PC-3 (cell line): Measurements from ENCODE around the gene PIGL. TPM values are rescaled to one million over a fixed set of nuclear protein-coding genes. Genes with fewer than 3 reads are reported as not detected.

Source experiments
- ATAC-seq: fragments of 200-7000 bp; cut with Tn5 transposase; 2 replicates; pipeline ENCODE4 v1.9.1; 2020; ENCODE audit warnings: mild to moderate bottlenecking, moderate library complexity
- BruUV-seq: library from RNA; stranded (reverse); fragments of 400-500 nt; replicated peaks from 2 replicates; lab custom pipeline; 2021; lab: Mats Ljungman, UMichigan
- CTCF ChIA-PET: fragments of 300-600 bp; sonication (Branson Sonifier 250); formaldehyde crosslinking; loops from one replicate; lab custom pipeline; 2022; ENCODE audit warnings: antibody characterized with exemption; lab: Charles Lee
- POLR2A ChIA-PET: fragments of 300-600 bp; sonication (Branson Sonifier 250); formaldehyde crosslinking; loops from one replicate; lab custom pipeline; 2022; ENCODE audit warnings: antibody characterized with exemption; ENCODE audit not compliant: unreplicated experiment; lab: Charles Lee
- DNase-seq: peaks from one replicate; pipeline ENCODE4 v3.0.0-alpha.2; 2015
- H2AFZ ChIP-seq: fragments of 300-600 bp; sonication (generic); 2 replicates; pipeline ENCODE4 v1.6.0; 2016; ENCODE audit warnings: antibody characterized with exemption, low read length
- H3F3A ChIP-seq: fragments of 300-600 bp; sonication (generic); one replicate; pipeline ENCODE4 v1.6.0; 2017; ENCODE audit warnings: antibody characterized with exemption, low read length, control low read depth, mild to moderate bottlenecking; ENCODE audit not compliant: unreplicated experiment
- H3K27ac ChIP-seq: fragments of 300-600 bp; sonication (generic); 2 replicates; pipeline ENCODE4 v1.5.1; 2016; ENCODE audit warnings: mild to moderate bottlenecking, low read length
- H3K27me3 ChIP-seq: fragments of 300-600 bp; sonication (generic); 2 replicates; pipeline ENCODE4 v1.6.1; 2016; ENCODE audit warnings: low read length, mixed read lengths
- H3K36me3 ChIP-seq: fragments of 300-600 bp; sonication (generic); 2 replicates; pipeline ENCODE4 v1.6.1; 2016; ENCODE audit warnings: low read depth, mixed run types, low read length, mixed read lengths
- H3K4me1 ChIP-seq: fragments of 300-600 bp; sonication (generic); 2 replicates; pipeline ENCODE4 v1.5.1; 2016; ENCODE audit warnings: low read length; ENCODE audit not compliant: insufficient read depth
- H3K4me2 ChIP-seq: fragments of 300-600 bp; sonication (generic); 2 replicates; pipeline ENCODE4 v1.6.0; 2016; ENCODE audit warnings: low read length
- H3K4me3 ChIP-seq: fragments of 300-600 bp; sonication (generic); 2 replicates; pipeline ENCODE4 v1.5.1; 2016; ENCODE audit warnings: mild to moderate bottlenecking, low read length, mixed read lengths
- H3K79me2 ChIP-seq: fragments of 300-600 bp; sonication (generic); 2 replicates; pipeline ENCODE4 v1.6.1; 2017; ENCODE audit warnings: low read length, mixed read lengths
- H3K9ac ChIP-seq: fragments of 300-600 bp; sonication (generic); 2 replicates; pipeline ENCODE4 v1.6.0; 2016; ENCODE audit warnings: mild to moderate bottlenecking, low read length
- H3K9me2 ChIP-seq: fragments of 300-600 bp; sonication (generic); replicated peaks from 2 replicates; pipeline ENCODE4 v1.6.1; 2016; ENCODE audit warnings: mixed run types, low read length, mixed read lengths
- H3K9me3 ChIP-seq: fragments of 300-600 bp; sonication (generic); 2 replicates; pipeline ENCODE4 v1.6.1; 2016; ENCODE audit warnings: low read length, mixed read lengths
- H4K20me1 ChIP-seq: fragments of 300-600 bp; sonication (generic); 2 replicates; pipeline ENCODE4 v1.6.1; 2016; ENCODE audit warnings: low read length, mixed read lengths
- EZH2 ChIP-seq: fragments of 300-600 bp; sonication (generic); IDR thresholded peaks from one replicate; pipeline ENCODE4 v1.6.1; 2017; ENCODE audit warnings: antibody characterized with exemption, mild to moderate bottlenecking, low read length; ENCODE audit not compliant: unreplicated experiment
- EZH2phosphoT487 ChIP-seq: fragments of 300-600 bp; sonication (generic); IDR thresholded peaks from 2 replicates; pipeline ENCODE4 v1.6.1; 2018; ENCODE audit warnings: mild to moderate bottlenecking, antibody characterized with exemption, low read length, borderline replicate concordance
- intact Hi-C: fragments of 100-400 bp; cut with micrococcal nuclease; formaldehyde crosslinking; loops from 2 replicates; pipeline ENCODE4 v1.9.0; 2023
- total RNA-seq: library from RNA; depleted of rRNA; stranded (reverse); fragments of >200 nt; gene quantifications from 2 replicates; pipeline ENCODE4 v1.2.3, GENCODE V29; 2014
- TF ChIP-seq, protein P1 (sequence below): fragments of 300-600 bp; sonication (generic); conservative IDR thresholded peaks from 2 replicates; pipeline ENCODE4 v1.5.1; 2017; ENCODE audit warnings: antibody characterized with exemption, low read depth, mild to moderate bottlenecking, low read length

PIGL gene
- total RNA-seq, 1 experiment from 2014 or later, result 37.4 TPM

DNA sequence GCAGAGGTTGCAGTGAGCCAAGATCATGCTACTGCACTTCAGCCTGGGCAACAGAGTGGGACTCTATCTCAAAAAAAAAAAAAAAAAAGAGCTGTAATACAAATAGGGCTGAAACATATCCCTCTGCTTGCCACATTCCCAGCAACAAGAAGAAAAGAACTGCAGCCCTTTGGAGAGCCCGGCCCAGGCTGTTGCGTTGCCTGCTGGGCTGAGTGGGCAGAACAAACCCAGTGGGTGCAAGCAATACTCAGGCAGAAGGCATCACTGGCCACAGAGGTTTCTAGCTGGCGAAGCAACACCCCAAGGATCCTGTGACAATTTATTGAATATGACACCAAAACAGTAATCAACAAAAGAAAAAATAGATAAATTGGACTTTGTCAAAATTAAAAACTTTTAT, 44.0 kb downstream of the PIGL start:
- ChIA-PET POLR2A (interaction anchor here (0.5 kb wide), 1 partner anchor 627 kb away, joined by 3 read pairs; no protein-coding TSS in a partner anchor), CTCF (no interaction called here)
- no peak overlapping the region for H3K4me3 ChIP-seq
- no peak overlapping the region for H3K9ac ChIP-seq
- no peak overlapping the region for H3K27ac ChIP-seq
- no peaks in the 10 kb centered on the region for H3K27me3 ChIP-seq
- TF ChIP-seq EZH2, result no peak
- no peak for TF ChIP-seq EZH2phosphoT487
- TF ChIP-seq, protein P1, sequence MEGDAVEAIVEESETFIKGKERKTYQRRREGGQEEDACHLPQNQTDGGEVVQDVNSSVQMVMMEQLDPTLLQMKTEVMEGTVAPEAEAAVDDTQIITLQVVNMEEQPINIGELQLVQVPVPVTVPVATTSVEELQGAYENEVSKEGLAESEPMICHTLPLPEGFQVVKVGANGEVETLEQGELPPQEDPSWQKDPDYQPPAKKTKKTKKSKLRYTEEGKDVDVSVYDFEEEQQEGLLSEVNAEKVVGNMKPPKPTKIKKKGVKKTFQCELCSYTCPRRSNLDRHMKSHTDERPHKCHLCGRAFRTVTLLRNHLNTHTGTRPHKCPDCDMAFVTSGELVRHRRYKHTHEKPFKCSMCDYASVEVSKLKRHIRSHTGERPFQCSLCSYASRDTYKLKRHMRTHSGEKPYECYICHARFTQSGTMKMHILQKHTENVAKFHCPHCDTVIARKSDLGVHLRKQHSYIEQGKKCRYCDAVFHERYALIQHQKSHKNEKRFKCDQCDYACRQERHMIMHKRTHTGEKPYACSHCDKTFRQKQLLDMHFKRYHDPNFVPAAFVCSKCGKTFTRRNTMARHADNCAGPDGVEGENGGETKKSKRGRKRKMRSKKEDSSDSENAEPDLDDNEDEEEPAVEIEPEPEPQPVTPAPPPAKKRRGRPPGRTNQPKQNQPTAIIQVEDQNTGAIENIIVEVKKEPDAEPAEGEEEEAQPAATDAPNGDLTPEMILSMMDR, result no peak
- H3K9me3 ChIP-seq, result no peaks in the 10 kb centered on the region
- BruUV-seq, result no TSS peak
- H3K4me1 ChIP-seq, result no peaks in the 10 kb centered on the region
- ATAC-seq (no peak), DNase-seq (no peak)
- H3K79me2 ChIP-seq, result no peaks in the 10 kb centered on the region
- H3F3A ChIP-seq, result no peaks in the 10 kb centered on the region
- no peaks in the 10 kb centered on the region for H4K20me1 ChIP-seq
- no peak overlapping the region for H3K4me2 ChIP-seq
- H2AFZ ChIP-seq, result no peak overlapping the region
- 0 out of 2 replicates have a peak, but pooled peaks cover 2% of the 10 kb centered on the region for H3K36me3 ChIP-seq
- intact Hi-C loops, result no loop called here
- no peaks in the 10 kb centered on the region for H3K9me2 ChIP-seq

DNA sequence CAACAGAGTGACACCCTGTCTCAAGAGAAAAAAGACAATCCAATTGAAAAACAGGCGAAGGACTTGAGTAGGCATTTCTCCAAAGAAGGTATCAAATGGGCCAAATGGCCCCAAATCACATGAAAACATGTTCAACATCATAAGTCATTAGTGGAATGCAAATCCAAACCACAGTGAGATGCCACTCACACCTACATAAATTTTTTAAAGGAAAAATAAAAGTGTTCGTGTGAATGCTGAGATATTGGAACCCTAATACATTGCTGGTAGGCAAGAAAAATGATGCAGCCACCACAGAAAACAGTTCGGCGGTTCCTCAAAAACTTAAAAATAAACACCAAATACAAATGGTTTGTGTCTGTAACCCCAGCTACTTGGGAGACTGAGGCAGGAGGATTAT, 45.2 kb downstream of the PIGL start:
- TF ChIP-seq EZH2, result no peak
- TF ChIP-seq, protein P1, result no peak
- TF ChIP-seq EZH2phosphoT487, result no peak
- ChIA-PET CTCF (no interaction called here), POLR2A (no interaction called here)
- no peak overlapping the region for H3K9ac ChIP-seq
- BruUV-seq, result no TSS peak
- no peak overlapping the region for H3K27ac ChIP-seq
- no peaks in the 10 kb centered on the region for H3K27me3 ChIP-seq
- no peaks in the 10 kb centered on the region for H3K9me3 ChIP-seq
- H3K79me2 ChIP-seq, result no peaks in the 10 kb centered on the region
- H3K36me3 ChIP-seq, result 0 out of 2 replicates have a peak, but pooled peaks cover 2% of the 10 kb centered on the region
- DNase-seq (no peak), ATAC-seq (no peak)
- intact Hi-C loops, result no loop called here
- no peaks in the 10 kb centered on the region for H3K4me1 ChIP-seq
- no peak overlapping the region for H3K4me3 ChIP-seq
- no peaks in the 10 kb centered on the region for H3K9me2 ChIP-seq
- H3K4me2 ChIP-seq, result no peak overlapping the region
- no peaks in the 10 kb centered on the region for H3F3A ChIP-seq
- no peaks in the 10 kb centered on the region for H4K20me1 ChIP-seq
- H2AFZ ChIP-seq, result no peak overlapping the region

DNA sequence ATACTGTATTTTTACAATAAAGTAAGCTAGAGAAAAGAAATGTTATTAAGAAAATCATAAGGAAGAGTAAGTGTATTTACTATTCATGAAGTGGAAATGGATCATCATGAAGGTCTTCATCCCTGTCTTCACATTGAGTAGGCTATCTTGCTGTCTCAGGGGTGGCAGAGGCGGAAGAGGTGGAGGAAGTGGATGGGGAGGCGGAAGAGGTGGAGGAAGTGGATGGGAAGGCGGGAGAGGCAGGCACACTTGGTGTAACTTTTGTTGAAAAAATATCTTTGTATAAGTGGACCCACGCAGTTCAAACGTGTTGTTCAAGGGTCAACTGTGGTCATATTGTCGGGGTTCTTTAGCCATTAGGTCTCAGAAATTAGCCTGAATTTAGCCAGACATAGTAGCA, 50.2 kb downstream of the PIGL start:
- Histone ChIP-seq H2AFZ (no peak overlapping the region), H3K79me2 (no peaks in the 10 kb centered on the region), H3K4me1 (no peaks in the 10 kb centered on the region; the same call in 1 of the 2 replicates), H3K36me3 (no peaks in the 10 kb centered on the region), H3F3A (no peaks in the 10 kb centered on the region), H3K4me2 (no peak overlapping the region), H3K9me3 (no peaks in the 10 kb centered on the region), H3K9me2 (no peaks in the 10 kb centered on the region), H3K27ac (no peak overlapping the region), H4K20me1 (no peaks in the 10 kb centered on the region), H3K27me3 (no peaks in the 10 kb centered on the region), H3K4me3 (no peak overlapping the region), H3K9ac (no peak overlapping the region)
- BruUV-seq, result no TSS peak
- no peak for DNase-seq
- intact Hi-C loops, result no loop called here
- ChIA-PET POLR2A (no interaction called here), CTCF (no interaction called here)
- TF ChIP-seq EZH2 (no peak), EZH2phosphoT487 (no peak)
- TF ChIP-seq, protein P1, result no peak
- no peak for ATAC-seq
